ENCODE measurements around the gene UBE2E2.

UBE2E2 gene

DNA sequence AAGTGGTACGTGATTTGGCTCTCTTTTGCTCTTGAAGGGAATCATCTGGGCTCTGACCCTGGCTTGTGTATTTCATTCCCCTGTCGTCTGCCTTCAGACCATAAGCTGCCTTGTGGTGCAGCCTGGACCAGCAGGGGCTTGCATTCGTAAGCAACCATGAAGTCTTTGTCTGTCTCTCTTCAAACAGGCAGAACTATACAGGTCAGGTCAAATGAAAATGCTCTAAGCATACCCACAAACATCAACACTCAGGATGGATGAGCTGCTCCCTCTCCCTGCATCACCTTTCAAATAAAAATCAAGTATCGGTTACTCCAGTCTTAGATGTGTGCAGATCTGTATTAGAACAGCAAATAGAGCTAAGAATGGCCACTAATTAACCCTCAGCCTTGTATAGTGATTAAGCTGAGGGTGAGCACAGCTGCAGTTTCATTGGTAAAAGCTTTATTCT lies 334.0 kb downstream of the UBE2E2 start:
- peak; percentile 38 for DNase-seq (ENCODE audit: low spot score)

DNA sequence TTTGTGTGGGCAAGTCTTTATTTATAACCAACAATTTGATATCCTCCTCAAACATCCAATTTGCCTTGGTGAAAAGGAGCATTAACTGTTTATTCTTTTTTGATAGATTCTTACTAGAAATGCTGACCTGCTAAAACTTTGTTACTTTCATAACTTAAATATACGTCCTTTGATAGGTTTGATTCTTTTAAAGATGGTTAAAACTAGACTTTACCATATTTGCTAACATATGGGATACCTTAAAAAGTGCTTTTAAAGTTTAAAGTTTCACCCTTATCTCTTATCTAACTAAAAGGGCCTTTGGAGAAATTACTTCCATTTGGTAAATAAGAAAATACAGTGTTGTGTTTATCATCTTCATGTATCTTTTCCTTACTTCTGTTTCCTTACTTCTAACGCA lies 336.1 kb downstream of the UBE2E2 start:
- no peak for DNase-seq (ENCODE audit: low spot score)

DNA sequence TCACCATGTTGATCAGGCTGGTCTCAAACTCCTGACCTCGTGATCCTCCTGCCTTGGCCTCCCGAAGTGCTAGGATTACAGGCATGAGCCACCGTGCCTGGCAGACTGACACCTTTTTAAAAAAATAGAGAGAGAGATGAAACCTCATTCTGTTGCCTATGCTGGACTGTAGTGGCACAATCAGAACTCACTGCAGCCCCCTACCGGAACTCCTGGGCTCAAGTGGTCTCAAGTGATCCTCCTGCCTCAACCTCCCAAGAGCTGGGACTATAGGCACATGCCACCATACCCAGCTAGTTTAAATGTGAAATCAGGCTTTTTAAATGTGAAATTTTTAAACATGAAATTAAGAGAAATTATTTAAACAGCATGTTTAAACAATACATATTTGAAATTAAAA lies 337.5 kb downstream of the UBE2E2 start:
- DNase-seq (ENCODE audit: low spot score): no peak

DNA sequence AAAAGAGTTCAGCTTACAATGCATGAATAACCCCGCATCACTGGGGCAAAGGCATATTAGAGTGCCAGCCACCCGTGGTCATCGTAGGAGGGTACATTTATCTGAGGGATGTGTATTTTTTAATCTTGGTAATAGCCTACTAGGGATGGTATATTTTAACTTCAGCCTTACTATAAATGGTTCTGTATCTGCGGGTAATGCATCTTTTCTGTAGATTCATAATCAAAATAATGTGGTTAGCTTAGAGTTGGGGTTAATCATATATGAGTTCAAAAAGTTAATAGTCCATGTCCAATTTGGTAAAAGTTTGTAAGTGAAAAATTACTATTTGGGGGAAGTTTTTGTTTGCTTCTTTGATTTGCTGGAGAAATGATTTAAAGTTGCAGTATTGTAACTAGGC lies 339.0 kb downstream of the UBE2E2 start:
- no peak for DNase-seq (ENCODE audit: low spot score)

DNA sequence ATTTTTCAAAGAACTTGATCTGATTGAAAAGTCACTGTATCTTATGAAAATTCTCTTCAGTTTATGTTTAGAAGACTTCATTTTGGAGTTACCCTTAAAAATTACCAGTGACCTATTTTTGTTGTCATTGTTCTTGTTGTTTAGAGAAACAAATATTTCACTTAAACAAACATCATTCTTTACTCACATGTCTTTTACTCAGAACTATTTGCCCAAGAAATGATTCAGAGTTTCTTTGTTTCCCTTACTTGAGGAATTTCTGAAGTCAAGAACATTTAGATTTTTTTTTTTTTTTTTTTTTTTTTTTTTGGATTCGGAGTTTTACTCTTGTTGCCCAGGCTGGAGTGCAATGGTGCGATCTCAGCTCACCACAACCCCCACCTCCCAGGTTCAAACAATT lies 343.1 kb downstream of the UBE2E2 start:
- DNase-seq (ENCODE audit: low spot score): no peak

DNA sequence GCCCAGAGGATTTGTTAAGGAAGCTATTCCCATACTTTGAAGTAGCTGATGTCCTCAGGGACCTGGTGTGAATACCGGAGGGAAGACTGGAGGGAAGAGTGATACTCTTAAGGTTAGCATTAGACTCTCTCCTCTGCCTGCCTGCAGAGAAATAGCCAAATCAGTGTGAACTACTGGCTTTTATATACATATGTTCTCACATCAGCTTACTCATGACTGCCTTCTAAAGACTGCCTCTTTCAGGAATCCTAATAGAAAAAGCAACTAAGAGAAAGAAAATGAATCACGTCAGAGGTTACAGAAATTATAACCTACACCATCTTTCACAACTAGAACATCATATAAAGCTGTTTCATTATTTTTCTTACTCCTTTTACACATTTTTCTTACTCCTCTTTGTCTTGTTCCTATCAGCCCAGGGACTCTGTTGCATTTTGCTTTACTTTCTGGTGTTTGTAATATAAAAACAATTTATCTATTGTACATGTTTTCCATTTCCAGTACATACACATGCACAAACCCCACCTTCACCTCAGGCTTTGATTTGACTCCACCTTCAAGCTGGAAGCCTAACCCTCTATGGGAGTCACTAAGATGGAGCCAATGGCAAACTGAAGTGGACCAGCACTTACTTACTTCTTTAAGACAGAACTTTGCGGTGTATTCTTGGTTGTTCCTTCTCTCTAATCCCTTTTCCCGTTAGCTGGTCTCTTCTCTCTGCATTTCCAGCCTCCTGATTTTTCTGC lies 345.0 kb downstream of the UBE2E2 start:
- DNase-seq (ENCODE audit: low spot score): no peak

DNA sequence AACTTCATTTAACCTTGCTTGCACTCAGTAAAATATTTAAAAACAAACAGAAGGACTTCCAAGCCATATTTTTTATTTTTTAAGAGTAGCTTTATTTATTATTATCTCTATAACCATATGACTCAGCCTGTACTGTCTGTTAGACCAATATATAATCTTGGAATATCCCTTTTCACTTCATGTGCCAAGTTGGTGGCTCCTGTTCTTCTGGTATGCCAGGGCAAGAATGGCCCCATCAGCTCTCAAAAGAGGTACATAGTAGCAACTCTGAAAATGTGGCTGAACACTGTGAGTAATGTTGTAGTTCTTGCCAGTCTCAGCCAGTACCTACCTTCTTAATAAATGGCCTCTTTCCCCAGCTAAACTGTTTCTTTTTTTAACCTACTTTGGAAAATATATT lies 345.6 kb downstream of the UBE2E2 start:
- DNase-seq (ENCODE audit: low spot score): no peak

DNA sequence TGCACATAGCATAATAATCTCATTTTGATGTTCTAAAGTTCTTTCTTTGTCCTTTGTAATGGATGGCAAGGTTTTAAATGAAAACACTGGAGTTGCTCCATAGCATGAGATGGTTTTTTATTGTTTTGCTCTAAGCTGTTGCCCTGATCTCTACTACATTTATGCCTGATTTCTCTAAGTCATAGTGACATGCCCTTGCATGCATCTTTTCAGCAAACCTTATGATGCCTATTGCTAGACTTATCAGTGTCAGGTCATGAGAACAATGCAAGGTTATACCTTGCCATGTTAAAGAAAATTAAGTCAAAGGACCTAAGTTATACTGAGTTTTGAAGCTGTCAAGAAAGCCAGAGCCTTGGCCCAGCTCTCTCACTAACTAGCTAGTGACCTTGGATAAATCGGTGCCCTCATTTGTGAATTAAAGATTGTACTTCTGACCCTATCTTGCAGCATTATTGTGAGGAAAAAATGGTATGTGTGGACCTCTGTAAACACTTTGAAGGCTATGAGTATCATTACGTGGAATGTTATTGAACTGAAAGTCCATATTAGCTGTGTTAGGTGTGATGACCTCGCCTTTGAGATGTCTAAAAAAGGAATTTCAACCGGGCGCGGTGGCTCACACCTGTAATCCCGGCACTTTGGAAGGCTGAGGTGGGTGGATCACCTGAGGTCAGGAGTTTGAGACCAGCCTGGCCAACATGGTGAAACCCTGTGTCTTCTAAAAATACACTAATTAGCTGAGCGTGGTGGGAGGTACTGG lies 346.2 kb downstream of the UBE2E2 start:
- DNase-seq (ENCODE audit: low spot score): no peak

DNA sequence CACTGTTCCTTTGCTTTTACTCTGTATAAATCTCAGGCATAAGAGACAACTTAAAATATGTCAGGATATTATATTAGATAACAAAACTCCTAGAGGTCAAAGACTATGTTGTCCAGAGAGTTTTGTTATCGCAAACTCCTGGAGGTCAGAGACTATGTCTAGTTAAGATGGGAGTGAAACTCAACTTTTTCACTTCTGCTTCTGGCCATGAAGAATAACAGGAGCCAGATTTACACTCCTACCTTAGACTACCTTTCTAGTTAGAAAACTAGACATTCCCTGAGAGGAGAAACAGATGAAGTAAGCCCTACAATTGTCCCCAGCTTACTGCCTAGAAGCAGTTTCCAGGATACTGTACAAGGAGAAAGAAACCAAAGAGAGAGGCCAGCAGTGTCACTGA lies 347.3 kb downstream of the UBE2E2 start:
- no peak for DNase-seq (ENCODE audit: low spot score)

DNA sequence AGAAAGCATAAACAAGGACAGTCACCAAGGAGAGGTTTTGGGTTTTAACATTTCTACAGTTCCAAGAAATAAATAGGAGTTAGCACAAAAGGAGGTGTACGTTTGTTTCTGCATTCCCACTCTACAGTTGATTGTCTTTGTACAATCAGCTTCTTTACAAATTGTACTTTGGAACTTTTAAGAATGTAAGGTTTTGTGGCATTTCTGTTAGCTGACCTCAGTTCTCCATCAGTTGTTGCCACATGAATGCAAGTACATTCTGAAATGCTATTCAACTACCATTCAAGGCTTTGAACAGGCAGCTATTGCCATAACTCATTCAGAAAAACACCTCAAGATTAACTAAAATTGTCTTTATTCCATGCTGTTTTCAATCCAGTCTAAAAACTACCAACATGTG lies 349.4 kb downstream of the UBE2E2 start:
- no peak for DNase-seq (ENCODE audit: low spot score)

DNA sequence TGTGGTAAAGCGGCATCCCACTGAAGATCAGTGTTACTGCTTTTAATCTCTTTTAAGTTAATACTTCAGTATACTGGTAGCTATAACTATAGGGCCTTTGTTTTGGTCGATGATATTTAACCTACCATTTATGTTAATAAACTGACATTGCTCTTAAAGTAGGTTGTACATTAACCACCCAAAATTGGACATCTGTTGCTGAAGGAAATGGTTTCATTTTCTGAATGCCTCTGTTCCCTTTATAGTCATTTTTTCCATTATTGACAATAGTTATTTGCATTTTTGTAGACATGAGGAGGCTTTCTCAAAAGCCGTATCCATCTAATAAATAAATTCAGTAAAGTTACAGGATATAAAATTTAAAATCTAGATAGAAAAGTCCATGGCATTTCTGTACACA lies 350.2 kb downstream of the UBE2E2 start:
- DNase-seq (ENCODE audit: low spot score): no peak

DNA sequence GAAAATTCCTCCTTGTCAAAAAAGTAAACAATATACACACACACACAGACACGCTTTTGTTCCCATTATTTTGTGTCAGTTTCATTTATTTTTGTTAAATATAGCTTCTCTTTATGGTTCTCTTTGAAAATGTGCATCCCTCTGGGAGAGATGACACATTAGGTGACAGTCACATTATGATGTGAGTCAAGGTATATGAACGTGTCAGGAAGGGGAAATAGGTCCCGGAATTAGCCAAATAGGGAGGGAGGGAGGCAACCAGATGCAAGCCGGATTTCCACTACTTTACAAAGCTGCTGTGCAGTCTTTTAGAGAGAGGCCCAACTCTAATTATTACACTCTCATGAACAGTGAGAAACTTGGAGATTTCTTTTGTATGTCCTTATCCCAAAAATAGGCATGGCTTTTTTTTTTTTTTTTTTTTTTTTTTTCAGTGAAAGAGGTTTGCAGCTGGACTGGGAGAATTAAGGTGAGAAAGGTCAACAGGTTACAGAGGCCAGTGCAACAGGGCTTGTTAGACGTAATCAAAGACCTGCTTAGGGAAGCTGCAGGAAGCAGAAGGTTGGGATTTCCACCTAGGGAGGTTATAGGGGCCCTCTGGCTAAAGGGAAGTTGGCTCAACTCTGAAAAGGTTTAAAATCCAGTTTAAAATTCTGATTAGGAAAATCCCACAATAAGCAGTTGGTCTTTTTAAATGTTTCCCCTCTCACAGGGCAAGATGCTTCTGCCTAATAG lies 362.1 kb downstream of the UBE2E2 start:
- no peak for DNase-seq (ENCODE audit: low spot score)

DNA sequence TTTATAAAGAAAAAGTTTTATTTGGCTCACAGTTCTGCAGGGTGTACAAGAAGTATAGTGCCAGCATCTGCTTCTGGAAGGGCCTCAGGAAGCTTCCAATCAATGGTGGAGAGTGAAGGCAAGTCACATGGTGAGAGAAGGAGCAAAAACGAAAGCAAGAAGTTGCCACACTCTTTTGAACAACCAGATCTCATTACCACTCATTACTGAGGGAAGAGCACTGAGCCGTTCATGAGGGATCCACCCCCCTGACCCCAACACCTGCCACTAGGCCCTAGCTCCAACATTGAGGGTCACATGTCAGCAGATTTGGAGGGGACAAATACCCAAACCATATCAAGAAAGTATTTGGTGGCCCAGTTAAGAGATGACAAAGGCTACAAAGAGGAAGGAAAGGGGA lies 363.4 kb downstream of the UBE2E2 start:
- DNase-seq (ENCODE audit: low spot score): no peak

DNA sequence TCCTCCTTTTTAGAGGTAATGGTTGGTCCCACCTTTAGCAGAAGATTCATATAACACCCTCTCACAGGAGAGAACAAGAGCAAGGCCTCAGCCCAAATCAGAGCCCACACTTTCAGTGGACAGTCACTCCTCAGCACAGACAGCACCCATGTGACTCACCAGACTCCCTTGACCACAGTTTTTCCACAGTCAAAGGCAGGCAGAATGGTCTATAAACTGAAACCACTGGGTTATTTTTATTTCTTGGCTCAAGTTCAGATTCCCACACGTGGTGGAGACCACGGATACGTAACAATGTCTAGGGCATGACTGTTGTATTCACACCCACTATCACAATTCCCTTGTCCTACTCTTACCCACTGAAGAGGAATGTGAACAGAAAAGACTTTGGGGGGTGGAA lies 364.8 kb downstream of the UBE2E2 start:
- no peak for DNase-seq (ENCODE audit: low spot score)

DNA sequence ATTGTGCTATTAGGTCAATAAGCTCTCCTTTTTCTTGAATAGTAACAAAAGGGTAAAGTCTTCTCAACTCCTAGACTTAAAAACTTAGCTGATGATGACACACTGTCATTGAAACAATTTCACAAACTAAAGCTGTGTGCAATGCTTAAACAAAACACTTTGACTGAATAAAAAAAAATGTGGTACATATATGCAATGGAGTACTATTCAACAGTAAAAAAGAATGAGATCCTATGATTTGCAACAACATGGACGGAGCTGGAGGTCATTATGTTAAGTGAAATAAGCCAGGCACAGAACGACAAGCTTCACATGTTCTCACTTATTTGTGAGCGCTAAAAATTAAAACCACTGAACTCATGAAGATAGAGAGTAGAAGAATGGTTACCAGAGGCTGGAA lies 370.7 kb downstream of the UBE2E2 start:
- no peak for DNase-seq (ENCODE audit: low spot score)

DNA sequence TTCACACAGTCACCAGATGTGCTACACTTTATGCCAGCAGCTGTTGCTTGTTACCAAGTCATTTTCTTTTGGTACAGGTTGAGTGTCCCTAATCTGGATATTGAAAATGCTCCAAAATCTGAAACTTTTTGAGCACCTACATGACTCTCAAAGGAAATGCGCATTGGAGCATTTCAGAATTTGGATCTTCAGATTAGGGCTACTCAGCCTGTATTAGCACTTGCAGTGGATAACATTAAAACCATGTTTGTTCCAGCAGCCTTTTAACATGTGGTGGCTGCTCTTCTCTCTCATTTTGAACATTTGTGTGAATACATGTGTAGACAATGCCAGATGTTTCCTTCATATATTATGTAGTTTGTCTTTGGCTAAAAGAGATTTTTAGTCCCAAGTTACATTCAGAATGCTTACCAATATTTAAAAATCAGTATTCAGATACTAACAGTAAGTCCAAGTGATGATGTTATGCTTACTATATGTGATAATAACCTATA lies 371.7 kb downstream of the UBE2E2 start:
- no peak for DNase-seq (ENCODE audit: low spot score)

DNA sequence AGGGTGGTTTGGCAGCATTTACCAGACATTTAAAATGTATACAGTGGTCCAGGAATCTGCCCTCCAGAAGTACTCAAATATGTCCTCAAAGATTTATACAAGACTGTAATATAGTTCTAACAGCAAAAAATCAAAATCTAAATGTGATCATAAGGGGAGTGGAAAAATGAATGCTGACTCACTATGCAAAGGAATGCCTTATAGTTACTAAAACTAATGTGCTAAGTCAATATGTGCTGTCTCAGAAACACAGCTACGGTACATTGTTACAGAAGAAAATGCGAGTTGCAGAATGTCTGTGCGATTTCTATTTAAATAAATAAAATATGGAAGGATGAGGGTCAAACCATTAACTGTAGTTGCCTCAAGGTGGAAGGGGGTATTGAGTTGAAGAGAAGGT lies 372.6 kb downstream of the UBE2E2 start:
- DNase-seq (ENCODE audit: low spot score): no peak

DNA sequence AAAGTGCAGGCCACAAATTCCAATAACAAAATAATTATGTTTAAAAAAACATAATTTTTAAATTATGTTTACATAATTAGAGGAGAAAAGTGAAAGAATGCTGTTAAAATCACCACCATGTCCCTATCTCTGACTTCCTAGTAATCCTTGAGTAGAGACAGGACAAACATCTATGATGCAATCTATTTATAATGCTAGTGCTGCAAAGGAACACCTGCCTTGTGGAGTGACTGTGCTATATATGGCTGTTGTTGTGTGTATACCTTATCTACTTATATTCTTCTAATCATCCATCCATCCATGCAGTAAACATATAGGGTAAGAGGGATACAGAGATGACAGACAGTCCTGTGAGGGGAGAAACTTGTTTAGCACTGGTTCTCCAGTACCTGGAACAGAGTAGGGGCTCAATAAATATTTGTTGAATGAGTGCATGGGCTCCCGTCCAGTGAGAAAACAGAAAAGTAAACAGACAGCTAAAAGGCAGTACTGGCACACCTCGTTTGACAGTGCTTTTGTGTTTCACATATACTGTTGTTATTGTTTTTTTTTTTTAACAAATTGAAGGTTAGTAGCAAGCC lies 373.3 kb downstream of the UBE2E2 start:
- no peak for DNase-seq (ENCODE audit: low spot score)

DNA sequence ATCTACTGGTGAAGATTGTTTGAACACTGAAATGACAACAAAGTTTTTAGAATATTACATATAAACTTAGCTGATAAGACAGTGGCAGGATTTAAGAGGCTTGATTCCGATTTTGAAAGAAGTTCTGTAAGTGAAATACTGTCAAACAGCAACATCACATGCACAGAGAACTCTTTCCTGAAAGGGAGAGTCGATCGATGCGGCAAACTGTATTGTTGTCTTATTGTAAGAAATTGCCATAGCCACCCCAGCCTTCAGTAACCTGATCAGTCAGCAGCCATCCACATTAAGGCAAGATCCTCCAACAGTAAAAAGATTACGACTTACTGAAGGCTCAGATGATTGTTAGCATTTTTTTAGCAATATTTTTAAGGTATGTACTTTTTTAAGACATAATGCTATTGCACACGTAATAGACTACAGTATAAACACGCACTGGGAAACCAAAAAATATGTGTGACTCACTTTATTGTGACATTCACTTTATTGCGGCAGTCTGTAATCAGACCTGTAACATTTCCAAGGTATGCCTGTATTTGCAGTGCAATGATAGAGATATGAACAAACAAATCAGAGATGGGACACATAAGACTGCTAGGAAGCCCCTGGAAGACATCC lies 377.1 kb downstream of the UBE2E2 start:
- DNase-seq (ENCODE audit: low spot score): no peak

DNA sequence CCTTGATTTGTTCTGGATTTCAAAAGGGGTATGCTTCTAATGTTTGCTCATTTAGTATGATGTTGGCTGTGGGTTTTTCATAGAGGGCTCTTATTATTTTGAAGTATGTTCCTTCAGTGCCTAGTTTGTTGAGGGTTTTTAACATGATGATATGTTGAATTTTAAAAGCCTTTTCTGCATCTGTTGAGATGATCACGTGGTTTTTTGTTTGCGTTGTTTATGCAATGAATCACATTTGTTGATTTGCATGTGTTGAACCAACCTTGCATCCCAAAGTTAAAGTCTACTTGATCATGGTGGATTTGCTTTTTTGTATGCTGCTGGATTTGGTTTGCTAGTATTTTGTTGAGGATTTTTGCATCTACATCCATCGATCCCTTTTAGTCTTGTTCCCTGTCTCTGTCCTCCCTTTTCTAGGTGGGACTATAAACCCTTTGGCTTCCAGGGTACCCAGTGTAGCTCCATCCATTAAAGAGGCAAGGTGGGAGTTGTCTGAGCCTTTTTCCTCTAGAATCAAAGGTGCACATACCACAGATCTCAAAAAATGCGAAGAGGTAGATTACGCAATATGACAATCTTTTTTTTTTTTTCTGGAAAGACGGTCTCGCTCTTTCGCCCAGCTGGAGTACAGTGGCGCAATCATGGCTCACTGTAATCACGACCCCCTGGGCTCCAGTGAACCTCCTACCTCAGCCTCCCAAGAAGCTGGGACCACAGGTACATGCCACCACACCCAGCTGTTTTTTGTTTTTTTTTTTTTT lies 381.0 kb downstream of the UBE2E2 start:
- no peak for DNase-seq (ENCODE audit: low spot score)

DNA sequence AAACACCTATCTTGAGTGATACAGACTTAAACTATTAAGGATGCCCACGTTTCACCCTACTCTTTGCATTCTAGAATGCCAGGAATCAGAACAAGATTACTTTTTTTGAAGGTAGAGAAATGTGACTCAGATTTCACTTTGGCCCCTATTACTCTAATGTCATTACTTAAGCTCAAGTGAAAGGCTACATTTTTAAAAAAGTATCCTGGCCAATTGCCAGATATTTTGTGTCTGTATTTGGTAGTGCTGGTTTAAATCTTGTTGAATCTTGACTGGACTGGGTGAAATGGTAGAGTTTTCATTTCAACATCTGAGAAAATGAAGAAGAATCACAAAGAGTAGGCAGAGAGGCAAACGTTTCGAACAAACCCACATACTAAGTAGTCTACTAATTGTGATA lies 384.4 kb downstream of the UBE2E2 start:
- DNase-seq (ENCODE audit: low spot score): no peak

Measured in iPS-NIHi11 (cell line).